ENCODE measurements around the gene PIEZO2.

Gene PIEZO2

GRCh38 chr18:10913919-10914318, 235.4 kb downstream of the PIEZO2 start:
- no peak for DNase-seq (ENCODE audit: low read depth)
- TF ChIP-seq CTCF (IDR thresholded peaks at IDR 0.05; ENCODE audit: insufficient read depth, low read depth, low read length, missing control alignments): no peak
- no peak overlapping the region for H3K4me3 ChIP-seq (ENCODE audit: low read length)

DNA sequence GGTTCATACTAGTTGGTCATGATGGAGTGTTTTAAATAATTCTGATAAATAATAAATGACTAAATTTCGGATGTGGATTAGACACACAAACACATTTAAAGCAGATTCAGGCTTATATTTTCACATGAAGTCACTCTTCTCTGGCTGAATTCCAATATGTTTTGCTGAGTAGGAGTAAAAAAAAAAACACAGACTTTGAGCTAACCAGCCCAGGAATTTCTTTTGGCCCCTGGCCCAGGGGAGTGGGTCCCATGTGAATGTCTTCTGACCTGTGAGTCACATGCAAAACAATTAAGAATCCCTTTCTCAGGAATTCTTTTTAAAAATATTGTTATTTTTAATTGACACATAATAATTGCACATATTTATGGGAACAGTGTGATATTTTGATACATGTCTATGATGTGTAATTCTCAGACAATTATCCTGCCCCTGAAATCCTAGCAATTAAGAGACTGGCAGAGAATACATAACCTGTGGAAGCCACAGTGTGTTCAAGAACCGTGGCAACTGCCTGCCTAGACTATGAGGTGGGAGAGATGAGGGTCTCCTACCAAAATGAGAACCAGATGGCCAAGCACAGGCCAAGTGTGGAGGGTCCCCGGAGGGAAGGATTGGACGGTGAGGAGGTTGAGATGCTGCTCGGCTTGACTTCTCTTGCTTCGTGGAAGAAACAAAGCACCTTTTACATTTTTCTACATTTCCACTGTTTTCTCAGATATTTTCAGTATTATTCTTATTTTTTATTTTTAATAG, 236.4 kb downstream of the PIEZO2 start:
- no peak for DNase-seq (ENCODE audit: low read depth)
- no peak for TF ChIP-seq CTCF (IDR thresholded peaks at IDR 0.05; ENCODE audit: insufficient read depth, low read depth, low read length, missing control alignments)
- H3K4me3 ChIP-seq (ENCODE audit: low read length): no peak overlapping the region

- H3K4me3 ChIP-seq (ENCODE audit: low read length): no peak overlapping the region
- TF ChIP-seq CTCF (IDR thresholded peaks at IDR 0.05; ENCODE audit: insufficient read depth, low read depth, low read length, missing control alignments): no peak
Measured at GRCh38 chr18:10909724-10910123, 239.6 kb downstream of the PIEZO2 start.

GRCh38 chr18:10908760-10909159, 240.6 kb downstream of the PIEZO2 start:
- H3K4me3 ChIP-seq (ENCODE audit: low read length): no peak overlapping the region
- no peak for TF ChIP-seq CTCF (IDR thresholded peaks at IDR 0.05; ENCODE audit: insufficient read depth, low read depth, low read length, missing control alignments)
- DNase-seq (ENCODE audit: low read depth): no peak

More at GRCh38 chr18:10909724-10910123, 239.6 kb downstream of the PIEZO2 start:
- DNase-seq (ENCODE audit: low read depth): no peak

DNA sequence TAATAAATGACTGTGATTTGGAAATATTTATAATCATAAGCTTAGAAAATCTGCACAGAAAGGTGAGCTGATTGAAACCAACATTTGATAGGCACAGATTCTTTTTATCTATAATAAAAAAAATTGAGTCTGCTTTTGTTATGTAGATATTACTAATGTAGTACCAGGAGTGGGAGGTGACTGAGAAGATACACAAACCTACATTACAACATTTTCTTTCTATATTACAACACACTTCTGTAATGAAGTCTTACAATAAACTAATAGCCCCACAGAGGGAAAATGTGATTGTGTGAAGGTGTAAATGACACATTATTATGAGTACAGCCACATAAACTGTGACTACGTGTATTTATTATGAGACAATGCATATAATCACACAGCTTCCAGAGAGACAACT, 241.6 kb downstream of the PIEZO2 start:
- H3K4me3 ChIP-seq (ENCODE audit: low read length): no peak overlapping the region
- TF ChIP-seq CTCF (IDR thresholded peaks at IDR 0.05; ENCODE audit: insufficient read depth, low read depth, low read length, missing control alignments): no peak
- no peak for DNase-seq (ENCODE audit: low read depth)

GRCh38 chr18:10901329-10901728, 248.0 kb downstream of the PIEZO2 start:
- no peak for TF ChIP-seq CTCF (IDR thresholded peaks at IDR 0.05; ENCODE audit: insufficient read depth, low read depth, low read length, missing control alignments)
- no peak overlapping the region for H3K4me3 ChIP-seq (ENCODE audit: low read length)
- no peak for DNase-seq (ENCODE audit: low read depth)

GRCh38 chr18:10900435-10900834, 248.9 kb downstream of the PIEZO2 start:
- no peak overlapping the region for H3K4me3 ChIP-seq (ENCODE audit: low read length)
- no peak for TF ChIP-seq CTCF (IDR thresholded peaks at IDR 0.05; ENCODE audit: insufficient read depth, low read depth, low read length, missing control alignments)
- no peak for DNase-seq (ENCODE audit: low read depth)
